Activated CD4-positive, alpha-beta T cell treated with anti-CD3 and anti-CD28 coated beads for 36 hours (primary cell): Measurements from ENCODE around the gene KIF6. TPM values are rescaled to one million over a fixed set of nuclear protein-coding genes. Genes with fewer than 3 reads are reported as not detected.

Experiments
- ATAC-seq: fragments of 200-7000 bp; cut with Tn5 transposase; one replicate; pipeline ENCODE4 v1.10.0; 2021; ENCODE audit warnings: mild to moderate bottlenecking, moderate library complexity
- CTCF ChIA-PET: fragments of 350-600 bp; sonication (Branson Sonifier 250); formaldehyde crosslinking; loops from one replicate; lab custom pipeline; 2021; ENCODE audit warnings: antibody characterized with exemption; lab: Charles Lee
- POLR2A ChIA-PET: fragments of 350-600 bp; sonication (Branson Sonifier 250); formaldehyde crosslinking; loops from one replicate; lab custom pipeline; 2021; ENCODE audit warnings: antibody characterized with exemption, inconsistent platforms; lab: Charles Lee
- DNase-seq: peaks from one replicate; pipeline ENCODE4 v3.0.0-alpha.2; 2020
- H3K27ac Mint-ChIP-seq: one replicate; pipeline ENCODE4 v1.8.0; 2021; ENCODE audit warnings: mixed read lengths
- H3K27me3 Mint-ChIP-seq: one replicate; pipeline ENCODE4 v1.8.0; 2021; ENCODE audit warnings: mixed read lengths
- H3K36me3 Mint-ChIP-seq: one replicate; pipeline ENCODE4 v1.8.0; 2021; ENCODE audit warnings: low read depth, mixed read lengths
- H3K4me1 Mint-ChIP-seq: one replicate; pipeline ENCODE4 v1.8.0; 2021; ENCODE audit warnings: mixed read lengths
- H3K4me3 Mint-ChIP-seq: one replicate; pipeline ENCODE4 v1.8.0; 2021; ENCODE audit warnings: mild to moderate bottlenecking, moderate library complexity, mixed read lengths
- H3K9me3 Mint-ChIP-seq: one replicate; pipeline ENCODE4 v1.8.0; 2021; ENCODE audit warnings: low read depth, mixed read lengths
- intact Hi-C, 2 experiments: fragments of 100-400 bp; cut with DNase I in 1 of 2; cut with micrococcal nuclease in 1 of 2; formaldehyde crosslinking; loops; one replicate each; pipeline versions ENCODE4 v1.14.2 to v1.15.1; 2022 to 2024; cut with DNase I, micrococcal nuclease
- total RNA-seq, 2 experiments: library from RNA; stranded (reverse); gene quantifications; one replicate each; pipeline ENCODE4 v1.2.3, GENCODE V29; 2021

The KIF6 gene
- total RNA-seq, 2 experiments from 2014 or later = 0.43 to 0.49 TPM

- ATAC-seq = peak; percentile 98
- H3K27ac Mint-ChIP-seq = no peak overlapping the region
- H3K4me3 Mint-ChIP-seq = peak overlapping the region; percentile 44
- H3K9me3 Mint-ChIP-seq = no peaks in the 10 kb centered on the region
- DNase-seq = peak; percentile 96
- POLR2A ChIA-PET = interaction anchor here (0.5 to 0.6 kb wide), 2 partner anchors 38 to 192 kb away, joined by 3 read pairs; no protein-coding TSS in a partner anchor
- CTCF ChIA-PET = interaction anchor here (0.6 to 9.7 kb wide), 51 partner anchors 9 to 1182 kb away, joined by 3 to 211 read pairs (median 4); partner anchors contain the start of genes KCNK16 and KCNK5
- intact Hi-C loops = loop anchor here (1.0 to 2.0 kb wide), 8 partner anchors 74 to 431 kb away; partner anchors contain the start of gene KCNK5 (in 2 of the 2)
- no peaks in the 10 kb centered on the region for H3K27me3 Mint-ChIP-seq
- H3K36me3 Mint-ChIP-seq = no peaks in the 10 kb centered on the region
- H3K4me1 Mint-ChIP-seq = peaks cover 4% of the 10 kb centered on the region
Measured at GRCh38 chr6:39302669-39303424, 422.4 kb downstream of the KIF6 start.

GRCh38 chr6:39302011-39302410 lies 423.2 kb downstream of the KIF6 start:
- no peak overlapping the region for H3K27ac Mint-ChIP-seq
- ATAC-seq (no peak), DNase-seq (no peak)
- intact Hi-C loops = loop anchor here (2.0 kb wide), 3 partner anchors 305 to 429 kb away; no protein-coding TSS in a partner anchor
- ChIA-PET CTCF (interaction anchor here (0.9 to 9.7 kb wide), 23 partner anchors 10 to 434 kb away, joined by 3 to 211 read pairs (median 5); no protein-coding TSS in a partner anchor), POLR2A (no interaction called here)
- peaks cover 4% of the 10 kb centered on the region for H3K4me1 Mint-ChIP-seq
- no peaks in the 10 kb centered on the region for H3K36me3 Mint-ChIP-seq
- H3K27me3 Mint-ChIP-seq = no peaks in the 10 kb centered on the region
- H3K9me3 Mint-ChIP-seq = no peaks in the 10 kb centered on the region
- no peak overlapping the region for H3K4me3 Mint-ChIP-seq

- CTCF ChIA-PET = interaction anchor here (0.5 to 9.7 kb wide), 10 partner anchors 8 to 429 kb away, joined by 3 to 211 read pairs (median 15); no protein-coding TSS in a partner anchor
- POLR2A ChIA-PET = no interaction called here
- intact Hi-C loops = loop anchor here (2.0 kb wide), 3 partner anchors 305 to 429 kb away; no protein-coding TSS in a partner anchor
- Mint-ChIP-seq H3K27me3 (no peaks in the 10 kb centered on the region), H3K4me3 (no peak overlapping the region), H3K27ac (no peak overlapping the region), H3K4me1 (peaks cover 4% of the 10 kb centered on the region), H3K36me3 (no peaks in the 10 kb centered on the region), H3K9me3 (no peaks in the 10 kb centered on the region)
- DNase-seq = peak; percentile 20
- ATAC-seq = no peak
Measured at GRCh38 chr6:39301606-39302005, 423.6 kb downstream of the KIF6 start.

GRCh38 chr6:39300739-39301138 lies 424.5 kb downstream of the KIF6 start:
- H3K27me3 Mint-ChIP-seq = no peaks in the 10 kb centered on the region

GRCh38 chr6:39298061-39298460 lies 427.1 kb downstream of the KIF6 start:
- no peak for ATAC-seq

More at GRCh38 chr6:39300739-39301138, 424.5 kb downstream of the KIF6 start:
- Mint-ChIP-seq H3K36me3 (no peaks in the 10 kb centered on the region), H3K27ac (no peak overlapping the region), H3K9me3 (no peaks in the 10 kb centered on the region), H3K4me3 (no peak overlapping the region), H3K4me1 (peaks cover 4% of the 10 kb centered on the region)
- ChIA-PET CTCF (interaction anchor here (0.7 to 9.7 kb wide), 8 partner anchors 9 to 428 kb away, joined by 3 to 211 read pairs (median 7); no protein-coding TSS in a partner anchor), POLR2A (no interaction called here)
- intact Hi-C loops = no loop called here
- ATAC-seq (no peak), DNase-seq (no peak)

GRCh38 chr6:39296745-39297640 lies 428.2 kb downstream of the KIF6 start:
- H3K9me3 Mint-ChIP-seq = no peaks in the 10 kb centered on the region
- H3K4me1 Mint-ChIP-seq = no peaks in the 10 kb centered on the region
- ATAC-seq (no peak), DNase-seq (no peak)
- H3K27me3 Mint-ChIP-seq = peaks cover 2% of the 10 kb centered on the region
- no peak overlapping the region for H3K27ac Mint-ChIP-seq
- POLR2A ChIA-PET = no interaction called here
- no peak overlapping the region for H3K4me3 Mint-ChIP-seq
- intact Hi-C loops = no loop called here
- CTCF ChIA-PET = no interaction called here
- H3K36me3 Mint-ChIP-seq = no peaks in the 10 kb centered on the region

More at GRCh38 chr6:39298061-39298460, 427.1 kb downstream of the KIF6 start:
- no peaks in the 10 kb centered on the region for H3K27me3 Mint-ChIP-seq
- intact Hi-C loops = no loop called here
- H3K36me3 Mint-ChIP-seq = no peaks in the 10 kb centered on the region
- CTCF ChIA-PET = no interaction called here
- no peak overlapping the region for H3K27ac Mint-ChIP-seq
- no peak for DNase-seq
- H3K9me3 Mint-ChIP-seq = no peaks in the 10 kb centered on the region
- POLR2A ChIA-PET = interaction anchor here (0.5 kb wide), 1 partner anchor 138 kb away, joined by 3 read pairs; no protein-coding TSS in a partner anchor
- no peak overlapping the region for H3K4me3 Mint-ChIP-seq
- peaks cover 3% of the 10 kb centered on the region for H3K4me1 Mint-ChIP-seq

GRCh38 chr6:39295611-39296011 lies 429.6 kb downstream of the KIF6 start:
- DNase-seq (no peak), ATAC-seq (no peak)
- no peak overlapping the region for H3K27ac Mint-ChIP-seq
- intact Hi-C loops = no loop called here
- H3K9me3 Mint-ChIP-seq = no peaks in the 10 kb centered on the region
- no peaks in the 10 kb centered on the region for H3K4me1 Mint-ChIP-seq
- CTCF ChIA-PET = no interaction called here
- no peaks in the 10 kb centered on the region for H3K36me3 Mint-ChIP-seq
- POLR2A ChIA-PET = no interaction called here
- no peak overlapping the region for H3K4me3 Mint-ChIP-seq
- H3K27me3 Mint-ChIP-seq = peaks cover 2% of the 10 kb centered on the region

GRCh38 chr6:39294899-39295298 lies 430.3 kb downstream of the KIF6 start:
- ChIA-PET POLR2A (no interaction called here), CTCF (no interaction called here)
- intact Hi-C loops = no loop called here
- no peaks in the 10 kb centered on the region for H3K9me3 Mint-ChIP-seq
- no peaks in the 10 kb centered on the region for H3K4me1 Mint-ChIP-seq
- ATAC-seq = no peak
- no peak for DNase-seq
- H3K4me3 Mint-ChIP-seq = no peak overlapping the region
- H3K36me3 Mint-ChIP-seq = no peaks in the 10 kb centered on the region
- peak overlapping the region; percentile 39 for H3K27ac Mint-ChIP-seq
- peaks cover 2% of the 10 kb centered on the region for H3K27me3 Mint-ChIP-seq

- Mint-ChIP-seq H3K4me1 (no peaks in the 10 kb centered on the region), H3K27ac (no peak overlapping the region), H3K4me3 (no peak overlapping the region), H3K9me3 (no peaks in the 10 kb centered on the region), H3K36me3 (no peaks in the 10 kb centered on the region), H3K27me3 (peaks cover 2% of the 10 kb centered on the region)
- peak; percentile 47 for ATAC-seq
- ChIA-PET CTCF (no interaction called here), POLR2A (no interaction called here)
- intact Hi-C loops = no loop called here
- DNase-seq = no peak
Measured at GRCh38 chr6:39294133-39294532, 431.1 kb downstream of the KIF6 start.

- H3K36me3 Mint-ChIP-seq = no peaks in the 10 kb centered on the region
- H3K4me1 Mint-ChIP-seq = no peaks in the 10 kb centered on the region
- no peaks in the 10 kb centered on the region for H3K9me3 Mint-ChIP-seq
- DNase-seq (no peak), ATAC-seq (no peak)
- ChIA-PET POLR2A (no interaction called here), CTCF (interaction anchor here (1.2 kb wide), 1 partner anchor 10 kb away, joined by 5 read pairs; no protein-coding TSS in a partner anchor)
- intact Hi-C loops = no loop called here
- H3K4me3 Mint-ChIP-seq = no peak overlapping the region
- no peak overlapping the region for H3K27ac Mint-ChIP-seq
- peaks cover 2% of the 10 kb centered on the region for H3K27me3 Mint-ChIP-seq
Measured at GRCh38 chr6:39292637-39293036, 432.6 kb downstream of the KIF6 start.

GRCh38 chr6:39289490-39289889 lies 435.7 kb downstream of the KIF6 start:
- H3K27ac Mint-ChIP-seq = no peak overlapping the region
- H3K4me1 Mint-ChIP-seq = no peaks in the 10 kb centered on the region
- no peak for DNase-seq
- intact Hi-C loops = no loop called here
- CTCF ChIA-PET = interaction anchor here (0.5 kb wide), 1 partner anchor 416 kb away, joined by 3 read pairs; no protein-coding TSS in a partner anchor
- H3K36me3 Mint-ChIP-seq = no peaks in the 10 kb centered on the region
- H3K4me3 Mint-ChIP-seq = no peak overlapping the region
- POLR2A ChIA-PET = no interaction called here
- peak; percentile 26 for ATAC-seq
- H3K27me3 Mint-ChIP-seq = peaks cover 2% of the 10 kb centered on the region
- no peaks in the 10 kb centered on the region for H3K9me3 Mint-ChIP-seq
